ACC112 (cell line): ENCODE measurements around the gene EME2.

Experiments used
- H2AFZ ChIP-seq: fragments of 200-600 bp; sonication (generic); one replicate; pipeline ENCODE4 v1.6.0; 2017; ENCODE audit warnings: antibody characterized with exemption, low read length; ENCODE audit not compliant: unreplicated experiment
- H3K27ac ChIP-seq: fragments of 200-600 bp; sonication (generic); 2 replicates; pipeline ENCODE4 v1.5.1; 2014; ENCODE audit warnings: low read depth, mild to moderate bottlenecking, antibody characterized with exemption, low read length, moderate library complexity
- H3K27me3 ChIP-seq: fragments of 200-600 bp; sonication (generic); 2 replicates; pipeline ENCODE4 v1.6.1; 2014; ENCODE audit warnings: mild to moderate bottlenecking, antibody characterized with exemption, low read length, moderate library complexity, mixed read lengths; ENCODE audit not compliant: insufficient read depth
- H3K36me3 ChIP-seq: fragments of 200-600 bp; sonication (generic); 2 replicates; pipeline ENCODE4 v1.6.1; 2016; ENCODE audit warnings: mild to moderate bottlenecking, antibody characterized with exemption, low read length, moderate library complexity, mixed read lengths; ENCODE audit not compliant: insufficient read depth
- H3K4me1 ChIP-seq: fragments of 200-600 bp; sonication (generic); one replicate; pipeline ENCODE4 v1.6.1; 2016; ENCODE audit warnings: low read length, mixed read lengths; ENCODE audit not compliant: insufficient read depth, unreplicated experiment, control insufficient read depth
- H3K4me3 ChIP-seq: fragments of 200-600 bp; sonication (generic); 2 replicates; pipeline ENCODE4 v1.5.1; 2014; ENCODE audit warnings: mild to moderate bottlenecking, low read depth, low read length
- H3K79me2 ChIP-seq: fragments of 200-600 bp; sonication (generic); one replicate; pipeline ENCODE4 v1.6.0; 2016; ENCODE audit warnings: low read length; ENCODE audit not compliant: control insufficient read depth, unreplicated experiment, insufficient read depth

The EME2 gene

GRCh38 chr16:1767116-1767994 lies 5.3 kb upstream of the EME2 start:
- Histone ChIP-seq H3K4me3 (no peak overlapping the region), H3K27ac (no peak overlapping the region), H3K36me3 (peaks cover 10% of the 10 kb centered on the region; the same call in 1 of the 2 replicates), H3K79me2 (peaks cover 7% of the 10 kb centered on the region), H2AFZ (no peak overlapping the region), H3K27me3 (no peaks in the 10 kb centered on the region), H3K4me1 (peaks cover 9% of the 10 kb centered on the region)

DNA sequence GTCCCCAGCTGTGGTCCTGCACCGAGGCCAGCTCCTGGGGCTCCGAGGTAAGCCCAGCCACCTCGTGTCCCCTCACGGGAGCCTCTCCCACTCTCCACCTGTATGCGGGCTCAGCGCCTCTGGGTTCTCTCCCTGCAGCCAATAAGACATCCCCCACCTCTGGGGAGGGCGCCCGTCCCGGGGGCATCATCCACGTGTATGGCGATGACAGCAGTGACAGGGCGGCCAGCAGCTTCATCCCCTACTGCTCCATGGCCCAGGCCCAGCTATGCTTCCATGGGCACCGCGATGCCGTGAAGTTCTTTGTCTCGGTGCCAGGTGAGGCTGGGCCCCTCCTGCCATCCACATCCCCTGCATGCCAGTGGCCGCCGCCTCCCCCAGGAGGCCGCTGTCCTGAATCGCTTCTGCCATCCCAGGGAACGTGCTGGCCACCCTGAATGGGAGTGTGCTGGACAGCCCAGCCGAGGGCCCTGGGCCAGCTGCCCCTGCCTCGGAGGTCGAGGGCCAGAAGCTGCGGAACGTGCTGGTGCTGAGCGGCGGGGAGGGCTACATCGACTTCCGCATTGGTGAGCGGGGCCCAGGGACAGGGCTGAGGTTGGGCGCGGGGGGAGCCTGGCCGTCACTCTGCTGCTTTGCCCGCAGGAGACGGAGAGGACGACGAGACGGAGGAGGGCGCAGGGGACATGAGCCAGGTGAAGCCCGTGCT lies 4.4 kb upstream of the EME2 start:
- Histone ChIP-seq H3K36me3 (peaks cover 8% of the 10 kb centered on the region; the same call in 1 of the 2 replicates), H2AFZ (no peak overlapping the region), H3K4me3 (no peak overlapping the region), H3K27me3 (no peaks in the 10 kb centered on the region), H3K27ac (no peak overlapping the region), H3K4me1 (peaks cover 9% of the 10 kb centered on the region), H3K79me2 (peaks cover 10% of the 10 kb centered on the region)

- H3K36me3 ChIP-seq, result peaks cover 5% of the 10 kb centered on the region; the same call in 1 of the 2 replicates
- no peaks in the 10 kb centered on the region for H3K27me3 ChIP-seq
- no peak overlapping the region for H3K4me3 ChIP-seq
- H3K4me1 ChIP-seq, result peaks cover 10% of the 10 kb centered on the region
- H3K27ac ChIP-seq, result no peak overlapping the region
- peaks cover 10% of the 10 kb centered on the region for H3K79me2 ChIP-seq
- no peak overlapping the region for H2AFZ ChIP-seq
These were observed 3.7 kb upstream of the EME2 start for GRCh38 chr16:1768767-1769401.

- no peak overlapping the region for H2AFZ ChIP-seq
- no peaks in the 10 kb centered on the region for H3K27me3 ChIP-seq
- no peak overlapping the region; the same call in 1 of the 2 replicates for H3K27ac ChIP-seq
- peak overlapping the region; percentile 97 for H3K4me3 ChIP-seq
- peaks cover 15% of the 10 kb centered on the region for H3K79me2 ChIP-seq
- H3K36me3 ChIP-seq, result peaks cover 5% of the 10 kb centered on the region; the same call in 1 of the 2 replicates
- peaks cover 18% of the 10 kb centered on the region for H3K4me1 ChIP-seq
These were observed 3.0 kb upstream of the EME2 start for GRCh38 chr16:1769402-1770300.

DNA sequence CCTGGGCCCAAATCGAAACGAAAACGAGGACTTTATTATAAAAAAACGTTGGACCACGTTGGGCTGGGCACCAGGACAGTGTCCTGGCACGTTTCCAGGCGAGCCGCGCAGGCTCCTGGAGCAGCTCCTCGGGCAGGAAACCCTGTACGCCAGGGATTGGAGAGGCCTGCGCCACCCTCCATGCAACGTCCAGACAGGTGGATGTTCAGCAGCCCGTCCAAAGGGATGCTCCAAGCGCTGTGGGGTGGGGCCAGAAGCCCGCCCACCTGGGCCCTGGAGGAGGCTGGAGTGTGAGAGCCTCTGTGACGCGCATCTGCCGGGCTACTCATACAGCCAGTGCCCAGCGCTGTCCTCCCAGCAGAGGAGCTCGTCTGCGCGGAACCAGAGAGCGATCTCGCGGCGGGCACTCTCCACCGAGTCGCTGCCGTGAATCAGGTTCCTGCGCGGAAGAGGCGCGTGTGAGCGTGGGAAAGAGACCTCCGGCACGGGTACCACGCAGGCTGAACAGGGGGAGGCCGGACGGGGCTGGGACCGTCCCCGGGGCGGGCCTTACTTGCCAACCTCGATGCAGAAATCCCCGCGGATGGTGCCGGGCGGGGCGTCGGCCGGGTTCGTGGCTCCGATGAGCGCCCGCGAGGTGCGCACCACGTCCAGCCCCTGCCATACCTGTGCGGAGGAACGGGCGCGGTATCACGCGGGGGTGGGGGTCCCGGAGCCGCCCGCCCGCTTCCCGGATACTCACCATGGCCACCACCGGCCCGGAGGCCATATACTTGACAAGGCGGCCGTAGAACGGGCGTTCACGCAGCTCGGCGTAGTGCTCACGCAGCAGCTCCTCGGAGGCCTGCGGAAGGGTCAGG lies 2.1 kb upstream of the EME2 start:
- Histone ChIP-seq H3K36me3 (peaks cover 5% of the 10 kb centered on the region; the same call in 1 of the 2 replicates), H3K4me3 (peak overlapping the region; percentile 97), H3K79me2 (peaks cover 17% of the 10 kb centered on the region), H3K27ac (peak overlapping the region; percentile 21; the same call in 1 of the 2 replicates), H3K27me3 (no peaks in the 10 kb centered on the region), H2AFZ (no peak overlapping the region), H3K4me1 (peaks cover 18% of the 10 kb centered on the region)

GRCh38 chr16:1771188-1771863 lies 1.3 kb upstream of the EME2 start, which contains the start of gene NME3:
Gene NME3 (minus strand): TSS chr16:1771543. CDS start chr16:1771534, 9 bp downstream.
- Histone ChIP-seq H3K27ac (peak within 1 kb of the TSS; percentile 69; the same call in 1 of the 2 replicates), H3K27me3 (no peaks in the 10 kb centered on the region), H2AFZ (peak within 1 kb of the TSS; percentile 22), H3K36me3 (peaks cover 5% of the 10 kb centered on the region; the same call in 1 of the 2 replicates), H3K4me3 (peak within 1 kb of the TSS; percentile 97), H3K79me2 (peaks cover 17% of the 10 kb centered on the region), H3K4me1 (peaks cover 18% of the 10 kb centered on the region)

DNA sequence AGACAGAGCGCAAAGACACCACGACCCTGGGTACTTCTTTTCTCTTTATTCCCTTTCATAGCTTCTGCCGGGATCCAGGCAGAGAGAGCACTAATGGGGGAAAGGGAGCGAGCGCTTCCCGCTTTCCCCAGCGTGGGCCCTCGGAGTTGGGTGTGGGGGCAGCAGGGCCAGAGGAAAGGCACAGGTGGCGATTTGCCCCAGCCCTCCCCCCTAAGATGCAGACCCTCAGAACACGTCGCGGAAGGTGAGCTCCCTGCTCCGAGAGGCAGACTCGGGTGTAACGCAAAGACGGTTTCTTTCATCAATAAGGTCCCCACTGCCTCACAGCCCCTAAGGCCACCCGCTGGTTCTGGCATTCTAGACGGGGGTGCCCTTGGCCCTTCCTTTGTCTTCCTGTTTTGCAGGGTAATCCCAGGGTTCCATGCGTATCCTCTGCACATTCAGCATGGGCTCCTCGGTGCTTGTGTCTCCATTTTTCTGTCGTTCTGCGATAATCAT lies 697 bp upstream of the EME2 start:
- peaks cover 18% of the 10 kb centered on the region for H3K4me1 ChIP-seq

GRCh38 chr16:1772908-1773702 lies 495 bp downstream of the EME2 start, which contains the start of gene MRPS34:
Gene MRPS34 (minus strand): TSS chr16:1773134. CDS start chr16:1773119, 15 bp downstream.
- Histone ChIP-seq H3K27me3 (no peaks in the 10 kb centered on the region), H3K27ac (peak within 1 kb of the TSS; percentile 69), H3K4me1 (peaks cover 18% of the 10 kb centered on the region), H2AFZ (peak within 1 kb of the TSS; percentile 65), H3K4me3 (peak within 1 kb of the TSS; percentile 97), H3K36me3 (peaks cover 4% of the 10 kb centered on the region; the same call in 1 of the 2 replicates), H3K79me2 (peaks cover 17% of the 10 kb centered on the region)

More for the DNA sequence above, 697 bp upstream of the EME2 start:
- Histone ChIP-seq H3K27me3 (no peaks in the 10 kb centered on the region), H2AFZ (no peak overlapping the region), H3K27ac (peak overlapping the region; percentile 69; the same call in 1 of the 2 replicates), H3K79me2 (peaks cover 17% of the 10 kb centered on the region), H3K36me3 (peaks cover 5% of the 10 kb centered on the region; the same call in 1 of the 2 replicates), H3K4me3 (peak overlapping the region; percentile 97)
